Effector memory CD4-positive, alpha-beta T cell (primary cell): ENCODE results near the gene FARS2.
"Not testable (repeated sequence)": the region's sequence is repeated elsewhere in the genome, so short reads cannot be mapped to it uniquely, and the experiment has no call there.

Source experiments
- DNase-seq, 3 donors: peaks; one replicate each; pipeline ENCODE4 v3.0.0-alpha.2; 2020
- H3K27ac ChIP-seq: 2 replicates; pipeline ENCODE4 v1.7.0; 2013; ENCODE audit warnings: mild to moderate bottlenecking, low read length, moderate library complexity; ENCODE audit not compliant: insufficient read depth, poor library complexity, severe bottlenecking
- H3K27me3 ChIP-seq: replicated peaks from 2 replicates; pipeline ENCODE4 v1.7.0; 2013; ENCODE audit warnings: mild to moderate bottlenecking, low read length; ENCODE audit not compliant: insufficient read depth, control insufficient read depth, poor library complexity, severe bottlenecking
- H3K36me3 ChIP-seq: 2 replicates; pipeline ENCODE4 v1.7.0; 2013; ENCODE audit warnings: mild to moderate bottlenecking, low read length, moderate library complexity; ENCODE audit not compliant: control insufficient read depth, insufficient read depth
- H3K4me1 ChIP-seq: 2 replicates; pipeline ENCODE4 v1.7.0; 2013; ENCODE audit warnings: low read length, mild to moderate bottlenecking; ENCODE audit not compliant: control insufficient read depth, insufficient read depth, poor library complexity, severe bottlenecking
- H3K4me3 ChIP-seq: 2 replicates; pipeline ENCODE4 v1.7.0; 2013; ENCODE audit warnings: low read length, low read depth, mild to moderate bottlenecking; ENCODE audit not compliant: insufficient read depth, poor library complexity, severe bottlenecking
- H3K9me3 ChIP-seq: 2 replicates; pipeline ENCODE4 v1.7.0; 2013; ENCODE audit warnings: mild to moderate bottlenecking, low read length, moderate library complexity; ENCODE audit not compliant: control insufficient read depth

The FARS2 gene

GRCh38 chr6:5563086-5563485 lies 301.8 kb downstream of the FARS2 start:
- H3K27ac ChIP-seq: no peak overlapping the region
- no peak overlapping the region for H3K4me3 ChIP-seq
- DNase-seq: no peak
- no peaks in the 10 kb centered on the region for H3K9me3 ChIP-seq
- no peaks in the 10 kb centered on the region for H3K4me1 ChIP-seq
- H3K36me3 ChIP-seq: no peaks in the 10 kb centered on the region
- no peaks in the 10 kb centered on the region for H3K27me3 ChIP-seq

- H3K4me3 ChIP-seq, H3K4me1 ChIP-seq, DNase-seq, H3K36me3 ChIP-seq, H3K27ac ChIP-seq, H3K27me3 ChIP-seq, H3K9me3 ChIP-seq: not testable (repeated sequence)
These were observed 303.4 kb downstream of the FARS2 start for GRCh38 chr6:5564746-5565145.

GRCh38 chr6:5565971-5566370 lies 304.7 kb downstream of the FARS2 start:
- no peak overlapping the region for H3K4me3 ChIP-seq
- no peaks in the 10 kb centered on the region for H3K9me3 ChIP-seq
- no peaks in the 10 kb centered on the region for H3K4me1 ChIP-seq
- no peak overlapping the region for H3K27ac ChIP-seq
- H3K27me3 ChIP-seq: no peaks in the 10 kb centered on the region
- H3K36me3 ChIP-seq: no peaks in the 10 kb centered on the region
- DNase-seq: no peak

- H3K4me1 ChIP-seq: no peaks in the 10 kb centered on the region
- no peaks in the 10 kb centered on the region for H3K27me3 ChIP-seq
- no peaks in the 10 kb centered on the region for H3K36me3 ChIP-seq
- no peak for DNase-seq
- no peaks in the 10 kb centered on the region for H3K9me3 ChIP-seq
- no peak overlapping the region for H3K4me3 ChIP-seq
- no peak overlapping the region for H3K27ac ChIP-seq
These were observed 305.4 kb downstream of the FARS2 start for GRCh38 chr6:5566718-5567117.

GRCh38 chr6:5567352-5567751 lies 306.0 kb downstream of the FARS2 start:
- no peak overlapping the region for H3K4me3 ChIP-seq
- no peak overlapping the region for H3K27ac ChIP-seq
- H3K27me3 ChIP-seq: no peaks in the 10 kb centered on the region
- DNase-seq: no peak
- H3K36me3 ChIP-seq: no peaks in the 10 kb centered on the region
- no peaks in the 10 kb centered on the region for H3K4me1 ChIP-seq
- no peaks in the 10 kb centered on the region for H3K9me3 ChIP-seq

- Histone ChIP-seq H3K4me3 (no peak overlapping the region), H3K4me1 (no peaks in the 10 kb centered on the region), H3K27ac (no peak overlapping the region), H3K27me3 (no peaks in the 10 kb centered on the region), H3K36me3 (no peaks in the 10 kb centered on the region), H3K9me3 (no peaks in the 10 kb centered on the region)
- DNase-seq: no peak
These were observed 306.6 kb downstream of the FARS2 start for GRCh38 chr6:5567890-5568289.

GRCh38 chr6:5569491-5569890 lies 308.2 kb downstream of the FARS2 start:
- no peaks in the 10 kb centered on the region for H3K9me3 ChIP-seq
- DNase-seq: no peak
- H3K4me3 ChIP-seq: no peak overlapping the region
- no peak overlapping the region for H3K27ac ChIP-seq
- no peaks in the 10 kb centered on the region for H3K4me1 ChIP-seq
- no peaks in the 10 kb centered on the region for H3K27me3 ChIP-seq
- no peaks in the 10 kb centered on the region for H3K36me3 ChIP-seq

GRCh38 chr6:5570641-5571040 lies 309.3 kb downstream of the FARS2 start:
- Histone ChIP-seq H3K27me3 (no peaks in the 10 kb centered on the region), H3K27ac (no peak overlapping the region)

GRCh38 chr6:5580736-5581581 lies 319.6 kb downstream of the FARS2 start:
- H3K4me3 ChIP-seq: no peak overlapping the region
- H3K9me3 ChIP-seq: no peaks in the 10 kb centered on the region
- H3K27ac ChIP-seq: no peak overlapping the region
- DNase-seq: no peak
- no peaks in the 10 kb centered on the region for H3K36me3 ChIP-seq
- H3K27me3 ChIP-seq: no peaks in the 10 kb centered on the region
- H3K4me1 ChIP-seq: no peaks in the 10 kb centered on the region

More at GRCh38 chr6:5570641-5571040, 309.3 kb downstream of the FARS2 start:
- no peak overlapping the region for H3K4me3 ChIP-seq
- no peaks in the 10 kb centered on the region for H3K9me3 ChIP-seq
- no peaks in the 10 kb centered on the region for H3K4me1 ChIP-seq
- H3K36me3 ChIP-seq: no peaks in the 10 kb centered on the region
- no peak for DNase-seq

- Histone ChIP-seq H3K27ac (no peak overlapping the region), H3K4me1 (no peaks in the 10 kb centered on the region), H3K4me3 (no peak overlapping the region), H3K36me3 (no peaks in the 10 kb centered on the region), H3K9me3 (no peaks in the 10 kb centered on the region), H3K27me3 (no peaks in the 10 kb centered on the region)
- DNase-seq: no peak
These were observed 321.4 kb downstream of the FARS2 start for GRCh38 chr6:5582762-5583161.
